CD4-positive, alpha-beta memory T cell (primary cell): ENCODE data around the gene PKD2. TPM values are rescaled to one million over a fixed set of nuclear protein-coding genes. Genes with fewer than 3 reads are reported as not detected.

Experiments used
- CTCF ChIA-PET: fragments of 350-600 bp; sonication (Branson Sonifier 250); formaldehyde crosslinking; loops from one replicate; lab custom pipeline; 2021; ENCODE audit warnings: inconsistent platforms; ENCODE audit not compliant: partially characterized antibody; lab: Charles Lee
- POLR2A ChIA-PET: fragments of 350-600 bp; sonication (Branson Sonifier 250); formaldehyde crosslinking; loops from one replicate; lab custom pipeline; 2021; ENCODE audit not compliant: partially characterized antibody; lab: Charles Lee
- DNase-seq, 5 donors: peaks; one replicate each; pipeline versions ENCODE4 v3.0.0 to v3.0.0-alpha.2; 2020 to 2022; ENCODE audit warnings: mixed read lengths in 1 of 5
- H3K27ac ChIP-seq: one replicate; pipeline ENCODE4 v1.7.0; 2013; ENCODE audit warnings: low read depth, low read length
- H3K27me3 ChIP-seq: 2 replicates; pipeline ENCODE4 v1.7.0; 2013; ENCODE audit warnings: mild to moderate bottlenecking, low read length, moderate library complexity; ENCODE audit not compliant: insufficient read depth
- H3K36me3 ChIP-seq: 2 replicates; pipeline ENCODE4 v1.7.0; 2013; ENCODE audit warnings: mild to moderate bottlenecking, low read length, moderate library complexity; ENCODE audit not compliant: insufficient read depth
- H3K4me1 ChIP-seq: 2 replicates; pipeline ENCODE4 v1.7.0; 2013; ENCODE audit warnings: mild to moderate bottlenecking, low read length, moderate library complexity; ENCODE audit not compliant: insufficient read depth
- H3K4me3 ChIP-seq, 2 donors: one replicate each; pipeline ENCODE4 v1.7.0; 2013; ENCODE audit warnings: low read length in 2 of 2, mild to moderate bottlenecking in 1 of 2
- H3K9me3 ChIP-seq, 2 donors: one replicate each; pipeline ENCODE4 v1.7.0; 2013; ENCODE audit warnings: low read length in 2 of 2, control low read depth in 1 of 2; ENCODE audit not compliant: control insufficient read depth in 1 of 2
- H3K27ac Mint-ChIP-seq, 7 donors: one replicate each; pipeline ENCODE4 v1.8.0; 2020 to 2021; ENCODE audit warnings: mixed read lengths in 7 of 7, mild to moderate bottlenecking in 6 of 7, inconsistent platforms in 3 of 7, moderate library complexity in 3 of 7
- H3K27me3 Mint-ChIP-seq, 2 donors: one replicate each; pipeline ENCODE4 v1.8.0; 2020 to 2021; ENCODE audit warnings: mixed read lengths in 2 of 2
- H3K36me3 Mint-ChIP-seq, 2 donors: one replicate each; pipeline ENCODE4 v1.8.0; 2020 to 2021; ENCODE audit warnings: mixed read lengths in 2 of 2, inconsistent platforms in 1 of 2, mild to moderate bottlenecking in 1 of 2
- H3K4me1 Mint-ChIP-seq, 4 donors: one replicate each; pipeline ENCODE4 v1.8.0; 2020 to 2021; ENCODE audit warnings: mixed read lengths in 4 of 4, mild to moderate bottlenecking in 1 of 4
- H3K4me3 Mint-ChIP-seq, 8 donors: one replicate each; pipeline ENCODE4 v1.8.0; 2020 to 2021; ENCODE audit warnings: mixed read lengths in 8 of 8, mild to moderate bottlenecking in 7 of 8, moderate library complexity in 6 of 8, inconsistent platforms in 3 of 8
- H3K9me3 Mint-ChIP-seq, 8 donors: one replicate each; pipeline ENCODE4 v1.8.0; 2020 to 2021; ENCODE audit warnings: mixed read lengths in 8 of 8, mild to moderate bottlenecking in 5 of 8, inconsistent platforms in 3 of 8, moderate library complexity in 1 of 8
- intact Hi-C: fragments of 100-400 bp; cut with micrococcal nuclease; formaldehyde crosslinking; loops from one replicate; pipeline ENCODE4 v1.15.1; 2023
- polyA plus RNA-seq, 2 donors: library from polyadenylated mRNA; unstranded; fragments of 300-500 nt; fragmentation: Illumina TruSeq; gene quantifications; one replicate each; pipeline ENCODE4 v1.2.3, GENCODE V29; 2021
- total RNA-seq, 2 experiments: library from RNA; stranded (reverse); gene quantifications; one replicate each; pipeline ENCODE4 v1.2.3, GENCODE V29; 2021

PKD2 gene
- total and polyA plus RNA-seq, 4 experiments from 2014 or later: 0.93 to 7.5 (median 6.0) TPM

GRCh38 chr4:88012647-88013046 lies 5.2 kb downstream of the PKD2 start:
- no peak overlapping the region for H3K4me3 ChIP-seq
- Mint-ChIP-seq H3K36me3 (peaks cover 0 to 4% of the 10 kb centered on the region in 2 donors), H3K4me3 (no peak overlapping the region), H3K4me1 (peaks cover 13 to 29% (median 18%) of the 10 kb centered on the region in 4 donors), H3K27me3 (no peaks in the 10 kb centered on the region), H3K9me3 (no peaks in the 10 kb centered on the region), H3K27ac (peak overlapping the region in 2 of 7 donors; percentile 7 to 59)
- H3K4me1 ChIP-seq: peaks cover 13% of the 10 kb centered on the region
- no peaks in the 10 kb centered on the region for H3K36me3 ChIP-seq
- H3K27me3 ChIP-seq: no peaks in the 10 kb centered on the region
- ChIA-PET CTCF (no interaction called here), POLR2A (no interaction called here)
- no peaks in the 10 kb centered on the region for H3K9me3 ChIP-seq
- DNase-seq: no peak
- no peak overlapping the region for H3K27ac ChIP-seq
- intact Hi-C loops: no loop called here

GRCh38 chr4:88014386-88014905 lies 7.0 kb downstream of the PKD2 start:
- peaks cover 0 to 4% of the 10 kb centered on the region in 2 donors for H3K36me3 Mint-ChIP-seq
- H3K27me3 Mint-ChIP-seq: no peaks in the 10 kb centered on the region
- H3K4me1 Mint-ChIP-seq: peaks cover 6 to 21% (median 11%) of the 10 kb centered on the region in 4 donors
- no peaks in the 10 kb centered on the region for H3K9me3 Mint-ChIP-seq
- no peaks in the 10 kb centered on the region for H3K27me3 ChIP-seq
- H3K27ac Mint-ChIP-seq: no peak overlapping the region
- intact Hi-C loops: no loop called here
- H3K36me3 ChIP-seq: no peaks in the 10 kb centered on the region
- ChIA-PET POLR2A (no interaction called here), CTCF (interaction anchor here (1.0 to 1.2 kb wide), 2 partner anchors 19 to 502 kb away, joined by 3 read pairs; no protein-coding TSS in a partner anchor)
- no peak overlapping the region for H3K4me3 ChIP-seq
- DNase-seq: no peak
- peaks cover 2% of the 10 kb centered on the region for H3K4me1 ChIP-seq
- H3K9me3 ChIP-seq: no peaks in the 10 kb centered on the region
- H3K27ac ChIP-seq: no peak overlapping the region
- no peak overlapping the region for H3K4me3 Mint-ChIP-seq

GRCh38 chr4:88015659-88016295 lies 8.3 kb downstream of the PKD2 start:
- ChIA-PET POLR2A (no interaction called here), CTCF (interaction anchor here (0.7 to 1.2 kb wide), 4 partner anchors 17 to 501 kb away, joined by 3 read pairs; no protein-coding TSS in a partner anchor)
- no peaks in the 10 kb centered on the region for H3K9me3 Mint-ChIP-seq
- Histone ChIP-seq H3K9me3 (no peaks in the 10 kb centered on the region), H3K27ac (no peak overlapping the region), H3K36me3 (no peaks in the 10 kb centered on the region), H3K4me1 (no peaks in the 10 kb centered on the region), H3K27me3 (no peaks in the 10 kb centered on the region), H3K4me3 (no peak overlapping the region)
- H3K36me3 Mint-ChIP-seq: peaks cover 0 to 4% of the 10 kb centered on the region in 2 donors
- H3K27ac Mint-ChIP-seq: no peak overlapping the region
- H3K4me1 Mint-ChIP-seq: peaks cover 2 to 15% (median 7%) of the 10 kb centered on the region in 4 donors
- DNase-seq: no peak
- no peak overlapping the region for H3K4me3 Mint-ChIP-seq
- intact Hi-C loops: no loop called here
- no peaks in the 10 kb centered on the region for H3K27me3 Mint-ChIP-seq

GRCh38 chr4:88017516-88018297 lies 10.3 kb downstream of the PKD2 start:
- intact Hi-C loops: no loop called here
- no peaks in the 10 kb centered on the region for H3K27me3 ChIP-seq
- H3K4me3 ChIP-seq: no peak overlapping the region
- H3K27ac ChIP-seq: no peak overlapping the region
- Mint-ChIP-seq H3K27me3 (no peaks in the 10 kb centered on the region), H3K9me3 (no peaks in the 10 kb centered on the region), H3K36me3 (peaks cover 3 to 15% of the 10 kb centered on the region in 2 donors), H3K27ac (no peak overlapping the region), H3K4me3 (no peak overlapping the region), H3K4me1 (peaks cover 0 to 12% (median 4%) of the 10 kb centered on the region in 4 donors)
- ChIA-PET CTCF (no interaction called here), POLR2A (no interaction called here)
- no peak for DNase-seq
- no peaks in the 10 kb centered on the region for H3K36me3 ChIP-seq
- H3K4me1 ChIP-seq: no peaks in the 10 kb centered on the region
- no peaks in the 10 kb centered on the region for H3K9me3 ChIP-seq

- H3K4me1 ChIP-seq: no peaks in the 10 kb centered on the region
- no peaks in the 10 kb centered on the region for H3K9me3 ChIP-seq
- H3K27ac Mint-ChIP-seq: no peak overlapping the region
- H3K27me3 ChIP-seq: no peaks in the 10 kb centered on the region
- peaks cover 0 to 10% (median 3%) of the 10 kb centered on the region in 4 donors for H3K4me1 Mint-ChIP-seq
- no peak overlapping the region for H3K4me3 ChIP-seq
- no peaks in the 10 kb centered on the region for H3K27me3 Mint-ChIP-seq
- intact Hi-C loops: no loop called here
- ChIA-PET CTCF (interaction anchor here (1.9 kb wide), 1 partner anchor 15 kb away, joined by 5 read pairs; no protein-coding TSS in a partner anchor), POLR2A (no interaction called here)
- no peaks in the 10 kb centered on the region for H3K9me3 Mint-ChIP-seq
- no peak for DNase-seq
- H3K27ac ChIP-seq: no peak overlapping the region
- no peak overlapping the region for H3K4me3 Mint-ChIP-seq
- no peaks in the 10 kb centered on the region for H3K36me3 ChIP-seq
- H3K36me3 Mint-ChIP-seq: peaks cover 3 to 20% of the 10 kb centered on the region in 2 donors
These were observed 11.0 kb downstream of the PKD2 start for GRCh38 chr4:88018466-88018865.

GRCh38 chr4:88021824-88022223 lies 14.4 kb downstream of the PKD2 start:
- peaks cover 11 to 36% of the 10 kb centered on the region in 2 donors for H3K36me3 Mint-ChIP-seq
- peaks cover 0 to 3% (median 1%) of the 10 kb centered on the region in 4 donors for H3K4me1 Mint-ChIP-seq

GRCh38 chr4:88022289-88022688 lies 14.9 kb downstream of the PKD2 start:
- Histone ChIP-seq H3K4me1 (no peaks in the 10 kb centered on the region), H3K36me3 (no peaks in the 10 kb centered on the region), H3K27me3 (no peaks in the 10 kb centered on the region), H3K9me3 (peaks cover 0 to 4% of the 10 kb centered on the region in 2 donors), H3K27ac (no peak overlapping the region), H3K4me3 (no peak overlapping the region)
- ChIA-PET POLR2A (no interaction called here), CTCF (interaction anchor here (1.3 to 4.0 kb wide), 2 partner anchors 11 to 189 kb away, joined by 5 to 24 read pairs; no protein-coding TSS in a partner anchor)
- Mint-ChIP-seq H3K27ac (no peak overlapping the region), H3K36me3 (peaks cover 11 to 40% of the 10 kb centered on the region in 2 donors), H3K9me3 (peaks cover 3 to 12% (median 8%) of the 10 kb centered on the region in 8 donors), H3K27me3 (no peaks in the 10 kb centered on the region), H3K4me1 (peaks cover 0 to 3% (median 1%) of the 10 kb centered on the region in 4 donors), H3K4me3 (no peak overlapping the region)
- no peak for DNase-seq
- intact Hi-C loops: no loop called here

More at GRCh38 chr4:88021824-88022223, 14.4 kb downstream of the PKD2 start:
- CTCF ChIA-PET: interaction anchor here (1.3 to 4.0 kb wide), 2 partner anchors 11 to 190 kb away, joined by 5 to 24 read pairs; no protein-coding TSS in a partner anchor
- H3K27ac Mint-ChIP-seq: no peak overlapping the region
- DNase-seq: no peak
- no peaks in the 10 kb centered on the region for H3K27me3 Mint-ChIP-seq
- peaks cover 3 to 12% (median 8%) of the 10 kb centered on the region in 8 donors for H3K9me3 Mint-ChIP-seq
- peaks cover 0 to 4% of the 10 kb centered on the region in 2 donors for H3K9me3 ChIP-seq
- POLR2A ChIA-PET: no interaction called here
- no peaks in the 10 kb centered on the region for H3K4me1 ChIP-seq
- H3K4me3 Mint-ChIP-seq: no peak overlapping the region
- no peak overlapping the region for H3K4me3 ChIP-seq
- no peak overlapping the region for H3K27ac ChIP-seq
- intact Hi-C loops: no loop called here
- no peaks in the 10 kb centered on the region for H3K27me3 ChIP-seq
- H3K36me3 ChIP-seq: no peaks in the 10 kb centered on the region
